ENCODE measurements around the gene SIGLEC8. TPM values are rescaled to one million over a fixed set of nuclear protein-coding genes. Genes with fewer than 3 reads are reported as not detected.

The SIGLEC8 gene
- total and polyA plus RNA-seq, 2 experiments from 2014 or later, result 0.13 TPM; not detected in 1

GRCh38 chr19:51497666-51498065 is 39.4 kb upstream of the SIGLEC8 start:
- no peak overlapping the region for H3K4me2 ChIP-seq
- no peak overlapping the region for H3K4me3 ChIP-seq
- no peaks in the 10 kb centered on the region for H3K27me3 ChIP-seq
- no peaks in the 10 kb centered on the region for H3K9me2 ChIP-seq (replicated peaks; ENCODE audit: insufficient read depth)
- no peaks in the 10 kb centered on the region for H3K79me2 ChIP-seq
- no peaks in the 10 kb centered on the region for H4K20me1 ChIP-seq (ENCODE audit: insufficient read depth, poor library complexity, severe bottlenecking)
- WGBS (ENCODE audit: low lambda C conversion rate, missing lambda C conversion rate), result 56% methylated on average over 3 of the region's 3 CpGs
- no peak for DNase-seq (ENCODE audit: low spot score)
- H3K9me3 ChIP-seq (ENCODE audit: low read depth), result no peaks in the 10 kb centered on the region
- H2AFZ ChIP-seq, result no peak overlapping the region
- no peaks in the 10 kb centered on the region for H3K36me3 ChIP-seq (replicated peaks; ENCODE audit: insufficient read depth, low read depth)
- H3K4me1 ChIP-seq (ENCODE audit: insufficient read depth), result no peaks in the 10 kb centered on the region
- TF ChIP-seq CTCF (IDR thresholded peaks at IDR 0.05; ENCODE audit: poor library complexity) (no peak), EZH2phosphoT487 (IDR thresholded peaks at IDR 0.05; ENCODE audit: low read depth, severe bottlenecking, unreplicated experiment) (no peak), EZH2 (IDR thresholded peaks at IDR 0.05; ENCODE audit: borderline replicate concordance) (no peak)
- H3K27ac ChIP-seq, result no peak overlapping the region

GRCh38 chr19:51493776-51494175 is 35.5 kb upstream of the SIGLEC8 start:
- H3K27ac ChIP-seq, result no peak overlapping the region
- no peak for TF ChIP-seq EZH2 (IDR thresholded peaks at IDR 0.05; ENCODE audit: borderline replicate concordance)
- no peaks in the 10 kb centered on the region for H3K27me3 ChIP-seq
- H3K4me3 ChIP-seq, result no peak overlapping the region
- H3K4me2 ChIP-seq, result no peak overlapping the region
- H2AFZ ChIP-seq, result no peak overlapping the region
- DNase-seq (ENCODE audit: low spot score), result no peak
- no peaks in the 10 kb centered on the region for H3K4me1 ChIP-seq (ENCODE audit: insufficient read depth)
- H3K36me3 ChIP-seq (replicated peaks; ENCODE audit: insufficient read depth, low read depth), result no peaks in the 10 kb centered on the region
- 38% methylated on average over 2 of the region's 2 CpGs for WGBS (ENCODE audit: low lambda C conversion rate, missing lambda C conversion rate)
- no peaks in the 10 kb centered on the region for H3K9me3 ChIP-seq (ENCODE audit: low read depth)
- no peaks in the 10 kb centered on the region for H3K79me2 ChIP-seq
- no peaks in the 10 kb centered on the region for H3K9me2 ChIP-seq (replicated peaks; ENCODE audit: insufficient read depth)
- H4K20me1 ChIP-seq (ENCODE audit: insufficient read depth, poor library complexity, severe bottlenecking), result no peaks in the 10 kb centered on the region

GRCh38 chr19:51491586-51491985 is 33.3 kb upstream of the SIGLEC8 start:
- H3K9me3 ChIP-seq (ENCODE audit: low read depth), result no peaks in the 10 kb centered on the region
- H3K9me2 ChIP-seq (replicated peaks; ENCODE audit: insufficient read depth), result no peaks in the 10 kb centered on the region
- 66% methylated on average over 7 of the region's 7 CpGs for WGBS (ENCODE audit: low lambda C conversion rate, missing lambda C conversion rate)
- no peaks in the 10 kb centered on the region for H3K79me2 ChIP-seq
- H2AFZ ChIP-seq, result no peak overlapping the region
- H3K36me3 ChIP-seq (replicated peaks; ENCODE audit: insufficient read depth, low read depth), result no peaks in the 10 kb centered on the region
- no peaks in the 10 kb centered on the region for H4K20me1 ChIP-seq (ENCODE audit: insufficient read depth, poor library complexity, severe bottlenecking)
- H3K27me3 ChIP-seq, result no peaks in the 10 kb centered on the region
- H3K4me1 ChIP-seq (ENCODE audit: insufficient read depth), result no peaks in the 10 kb centered on the region
- no peak overlapping the region for H3K4me2 ChIP-seq
- no peak overlapping the region for H3K27ac ChIP-seq
- no peak for DNase-seq (ENCODE audit: low spot score)
- TF ChIP-seq EZH2phosphoT487 (IDR thresholded peaks at IDR 0.05; ENCODE audit: low read depth, severe bottlenecking, unreplicated experiment) (no peak), CTCF (IDR thresholded peaks at IDR 0.05; ENCODE audit: poor library complexity) (no peak), EZH2 (IDR thresholded peaks at IDR 0.05; ENCODE audit: borderline replicate concordance) (no peak)
- no peak overlapping the region for H3K4me3 ChIP-seq

DNA sequence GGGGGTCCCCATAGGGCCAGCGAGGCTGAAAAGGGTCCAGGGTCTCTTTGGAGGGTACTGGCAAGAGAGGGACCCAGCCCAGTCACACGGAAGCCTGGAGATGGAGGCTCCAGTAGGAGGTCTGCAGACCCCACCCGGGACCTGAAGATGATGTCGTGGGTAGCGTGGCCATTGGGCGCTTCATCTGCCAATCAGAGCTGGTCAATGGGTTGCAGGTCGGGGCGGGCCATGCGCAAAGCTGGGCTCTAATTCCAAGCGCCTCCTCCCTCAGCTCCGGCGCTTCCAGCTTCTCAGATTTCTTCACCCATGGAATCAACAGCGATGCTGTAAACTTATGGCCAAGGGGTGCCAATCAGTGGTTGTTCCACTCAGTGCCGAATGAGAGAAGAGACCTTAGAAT is 32.4 kb upstream of the SIGLEC8 start:
- Histone ChIP-seq H4K20me1 (ENCODE audit: insufficient read depth, poor library complexity, severe bottlenecking) (no peaks in the 10 kb centered on the region), H3K27me3 (no peaks in the 10 kb centered on the region), H3K27ac (no peak overlapping the region), H3K4me1 (ENCODE audit: insufficient read depth) (no peaks in the 10 kb centered on the region), H3K9me3 (ENCODE audit: low read depth) (no peaks in the 10 kb centered on the region), H2AFZ (no peak overlapping the region), H3K9me2 (replicated peaks; ENCODE audit: insufficient read depth) (no peaks in the 10 kb centered on the region), H3K4me3 (no peak overlapping the region), H3K4me2 (no peak overlapping the region), H3K36me3 (replicated peaks; ENCODE audit: insufficient read depth, low read depth) (no peaks in the 10 kb centered on the region), H3K79me2 (no peaks in the 10 kb centered on the region)
- no peak for DNase-seq (ENCODE audit: low spot score)
- TF ChIP-seq EZH2 (IDR thresholded peaks at IDR 0.05; ENCODE audit: borderline replicate concordance) (no peak), EZH2phosphoT487 (IDR thresholded peaks at IDR 0.05; ENCODE audit: low read depth, severe bottlenecking, unreplicated experiment) (no peak), CTCF (IDR thresholded peaks at IDR 0.05; ENCODE audit: poor library complexity) (no peak)
- 89% methylated on average over 14 of the region's 14 CpGs for WGBS (ENCODE audit: low lambda C conversion rate, missing lambda C conversion rate)

Measured in hepatocyte (in vitro differentiated cells).